ENCODE data around the gene MGST3. TPM values are rescaled to one million over a fixed set of nuclear protein-coding genes. Genes with fewer than 3 reads are reported as not detected.

MGST3 gene
- total and polyA plus RNA-seq, 10 donors: 47.8 to 109 (median 78.1) TPM

DNA sequence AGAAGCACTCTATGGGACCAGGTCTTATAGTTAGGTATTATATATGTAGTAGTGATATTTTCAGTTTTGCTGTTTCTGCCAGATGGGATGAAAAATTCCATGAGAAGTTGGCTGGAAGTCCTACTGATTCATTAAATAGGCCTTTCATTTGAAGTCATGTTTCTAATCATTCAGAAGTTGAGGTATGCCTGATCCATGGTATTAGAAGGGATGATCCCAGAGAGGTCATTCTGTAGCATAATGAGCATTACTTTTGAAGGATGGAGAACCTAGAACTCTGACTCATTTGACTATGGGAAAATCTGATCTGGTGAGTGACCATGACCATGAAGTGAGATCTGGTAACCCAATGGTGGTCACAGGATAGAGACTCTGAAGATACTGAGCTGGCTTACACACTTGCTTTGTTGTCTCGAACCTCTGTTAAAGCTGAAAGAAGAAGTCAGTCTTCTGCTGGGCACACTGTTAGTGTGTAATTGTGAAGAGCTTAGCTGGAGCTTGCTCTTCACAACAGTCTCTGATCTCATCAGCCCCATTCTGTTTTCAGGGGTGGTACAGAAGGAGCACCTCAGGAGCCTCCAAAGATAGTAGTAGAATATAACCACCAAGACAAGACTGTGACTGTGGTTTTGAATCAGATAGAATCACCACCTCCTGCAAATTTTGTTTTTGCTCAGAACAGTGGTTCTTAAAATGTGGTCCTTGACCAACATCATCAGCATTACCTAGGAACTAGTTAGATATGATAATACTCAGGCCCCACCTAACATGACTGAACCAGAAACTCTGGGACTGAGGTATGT, 9.0 kb downstream of the MGST3 start:
- Histone ChIP-seq H3K4me1 (peaks cover 10 to 62% (median 47%) of the 10 kb centered on the region in 6 donors), H3K27ac (no peak overlapping the region), H3K9me3 (no peaks in the 10 kb centered on the region), H3K4me3 (no peak overlapping the region), H3K36me3 (peaks cover 0 to 37% (median 2%) of the 10 kb centered on the region in 6 donors), H3K27me3 (replicated peaks in 1 of 7) (no peaks in the 10 kb centered on the region)
- TF ChIP-seq POLR2A (IDR thresholded peaks at IDR 0.05) (no peak), POLR2AphosphoS5 (IDR thresholded peaks at IDR 0.05) (no peak)
- TF ChIP-seq, protein P1, sequence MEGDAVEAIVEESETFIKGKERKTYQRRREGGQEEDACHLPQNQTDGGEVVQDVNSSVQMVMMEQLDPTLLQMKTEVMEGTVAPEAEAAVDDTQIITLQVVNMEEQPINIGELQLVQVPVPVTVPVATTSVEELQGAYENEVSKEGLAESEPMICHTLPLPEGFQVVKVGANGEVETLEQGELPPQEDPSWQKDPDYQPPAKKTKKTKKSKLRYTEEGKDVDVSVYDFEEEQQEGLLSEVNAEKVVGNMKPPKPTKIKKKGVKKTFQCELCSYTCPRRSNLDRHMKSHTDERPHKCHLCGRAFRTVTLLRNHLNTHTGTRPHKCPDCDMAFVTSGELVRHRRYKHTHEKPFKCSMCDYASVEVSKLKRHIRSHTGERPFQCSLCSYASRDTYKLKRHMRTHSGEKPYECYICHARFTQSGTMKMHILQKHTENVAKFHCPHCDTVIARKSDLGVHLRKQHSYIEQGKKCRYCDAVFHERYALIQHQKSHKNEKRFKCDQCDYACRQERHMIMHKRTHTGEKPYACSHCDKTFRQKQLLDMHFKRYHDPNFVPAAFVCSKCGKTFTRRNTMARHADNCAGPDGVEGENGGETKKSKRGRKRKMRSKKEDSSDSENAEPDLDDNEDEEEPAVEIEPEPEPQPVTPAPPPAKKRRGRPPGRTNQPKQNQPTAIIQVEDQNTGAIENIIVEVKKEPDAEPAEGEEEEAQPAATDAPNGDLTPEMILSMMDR (IDR thresholded peaks at IDR 0.05 in 8 of 11, conservative IDR thresholded peaks at IDR 0.05 in 3 of 11): no peak
- DNase-seq: no peak
- intact Hi-C loops (cut with DNase I; ENCODE audit: low total_unique reads): no loop called here
- 77 to 92% (median 89%) methylated on average over 1 of the region's 1 CpG for WGBS, 5 donors

DNA sequence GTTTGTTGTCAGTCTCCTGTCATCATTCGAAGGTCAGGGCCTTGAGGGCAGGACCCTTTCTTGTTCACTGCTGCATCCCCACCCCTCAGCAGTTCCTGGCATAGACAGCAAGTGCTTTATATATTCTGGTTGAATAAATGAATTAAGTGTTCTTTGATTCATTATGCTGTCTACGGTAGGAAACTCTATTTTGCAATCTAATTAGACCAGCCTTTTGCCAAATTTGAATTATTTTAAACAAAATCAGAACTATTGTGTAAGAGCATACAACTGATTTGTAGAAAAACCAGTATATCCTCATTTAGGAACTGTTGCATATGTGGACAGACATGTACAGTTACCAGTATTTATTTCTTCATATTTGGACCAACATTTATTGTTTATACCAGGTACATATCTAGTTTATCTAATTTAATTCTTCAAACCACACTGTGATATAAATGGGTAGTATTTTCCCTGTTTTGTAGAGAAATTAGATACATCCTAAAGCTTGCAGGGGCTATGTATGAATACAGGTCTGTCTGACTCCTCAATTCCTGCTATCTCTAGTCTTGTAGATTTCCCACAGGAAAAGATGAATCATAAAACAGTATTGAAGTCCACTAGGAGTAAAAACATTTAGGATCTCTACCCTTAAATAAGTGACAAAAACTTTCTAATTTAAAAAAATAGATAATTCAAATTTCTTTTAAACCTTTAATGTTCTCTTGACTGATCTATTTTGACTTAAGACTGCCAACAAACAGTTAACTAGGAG, 10.4 kb downstream of the MGST3 start:
- TF ChIP-seq, protein P1 (IDR thresholded peaks at IDR 0.05 in 8 of 11, conservative IDR thresholded peaks at IDR 0.05 in 3 of 11): no peak
- TF ChIP-seq POLR2AphosphoS5 (IDR thresholded peaks at IDR 0.05) (no peak), POLR2A (IDR thresholded peaks at IDR 0.05) (no peak)
- H3K36me3 ChIP-seq: peaks cover 0 to 33% (median 0%) of the 10 kb centered on the region in 6 donors
- DNase-seq: no peak
- intact Hi-C loops (cut with DNase I; ENCODE audit: low total_unique reads): no loop called here
- H3K27me3 ChIP-seq (replicated peaks in 1 of 7): no peaks in the 10 kb centered on the region
- H3K9me3 ChIP-seq: no peaks in the 10 kb centered on the region
- H3K27ac ChIP-seq: no peak overlapping the region
- no peak overlapping the region for H3K4me3 ChIP-seq
- H3K4me1 ChIP-seq: peaks cover 10 to 59% (median 45%) of the 10 kb centered on the region in 6 donors
- WGBS, 5 donors: 29 to 66% (median 59%) methylated on average over 2 of the region's 2 CpGs

DNA sequence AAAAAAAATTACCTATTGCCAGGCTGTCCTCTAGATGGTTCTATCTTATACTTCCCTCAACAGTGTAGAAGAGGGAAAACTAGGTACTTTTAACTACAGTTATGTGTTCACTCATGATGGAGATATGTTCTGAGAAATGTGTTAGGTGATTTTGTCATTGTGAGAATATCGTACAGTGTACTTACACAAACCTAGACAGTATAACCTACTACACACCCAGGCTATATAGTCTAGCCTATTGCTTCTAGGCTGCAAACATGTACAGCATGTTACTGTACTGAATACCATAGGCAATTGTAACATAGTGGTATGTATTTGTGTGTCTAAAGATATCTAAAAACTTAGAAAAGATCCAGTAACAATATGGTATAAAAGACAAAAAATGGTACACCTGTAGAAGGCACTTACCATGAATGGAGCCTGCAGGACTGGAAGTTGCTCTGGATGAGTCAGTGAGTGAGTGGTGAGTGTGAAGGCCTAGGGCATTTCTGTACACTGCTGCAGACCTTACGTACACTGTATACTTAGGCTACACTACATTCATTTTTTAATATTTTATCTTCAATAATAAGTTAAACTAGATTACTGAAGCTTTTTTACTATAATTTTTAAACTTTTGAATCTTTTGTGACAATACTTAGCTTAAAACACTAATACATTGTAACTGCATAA, 13.2 kb downstream of the MGST3 start:
- intact Hi-C loops (cut with DNase I; ENCODE audit: low total_unique reads): no loop called here
- H3K9me3 ChIP-seq: no peaks in the 10 kb centered on the region
- H3K4me3 ChIP-seq: no peak overlapping the region
- DNase-seq: no peak
- no peak overlapping the region for H3K27ac ChIP-seq
- 66 to 97% (median 76%) methylated on average over 2 of the region's 2 CpGs for WGBS, 5 donors
- peaks cover 10 to 54% (median 35%) of the 10 kb centered on the region in 6 donors for H3K4me1 ChIP-seq
- no peaks in the 10 kb centered on the region for H3K27me3 ChIP-seq (replicated peaks in 1 of 7)
- peaks cover 0 to 20% (median 0%) of the 10 kb centered on the region in 6 donors for H3K36me3 ChIP-seq
- TF ChIP-seq POLR2A (IDR thresholded peaks at IDR 0.05): no peak
- TF ChIP-seq, protein P1 (IDR thresholded peaks at IDR 0.05 in 8 of 11, conservative IDR thresholded peaks at IDR 0.05 in 3 of 11): no peak
- no peak for TF ChIP-seq POLR2AphosphoS5 (IDR thresholded peaks at IDR 0.05)

Data from spleen (tissue), 11 donors.